Camera-type eye (tissue), 1 donor: ENCODE data around the gene TMEM190. TPM values are rescaled to one million over a fixed set of nuclear protein-coding genes. Genes with fewer than 3 reads are reported as not detected.

ENCODE experiments used
- total RNA-seq: library from RNA; depleted of rRNA; stranded (reverse); fragments of >200 nt; gene quantifications from one replicate; pipeline ENCODE4 v1.2.3, GENCODE V29; 2014

TMEM190 gene
- total RNA-seq = not detected

DNA sequence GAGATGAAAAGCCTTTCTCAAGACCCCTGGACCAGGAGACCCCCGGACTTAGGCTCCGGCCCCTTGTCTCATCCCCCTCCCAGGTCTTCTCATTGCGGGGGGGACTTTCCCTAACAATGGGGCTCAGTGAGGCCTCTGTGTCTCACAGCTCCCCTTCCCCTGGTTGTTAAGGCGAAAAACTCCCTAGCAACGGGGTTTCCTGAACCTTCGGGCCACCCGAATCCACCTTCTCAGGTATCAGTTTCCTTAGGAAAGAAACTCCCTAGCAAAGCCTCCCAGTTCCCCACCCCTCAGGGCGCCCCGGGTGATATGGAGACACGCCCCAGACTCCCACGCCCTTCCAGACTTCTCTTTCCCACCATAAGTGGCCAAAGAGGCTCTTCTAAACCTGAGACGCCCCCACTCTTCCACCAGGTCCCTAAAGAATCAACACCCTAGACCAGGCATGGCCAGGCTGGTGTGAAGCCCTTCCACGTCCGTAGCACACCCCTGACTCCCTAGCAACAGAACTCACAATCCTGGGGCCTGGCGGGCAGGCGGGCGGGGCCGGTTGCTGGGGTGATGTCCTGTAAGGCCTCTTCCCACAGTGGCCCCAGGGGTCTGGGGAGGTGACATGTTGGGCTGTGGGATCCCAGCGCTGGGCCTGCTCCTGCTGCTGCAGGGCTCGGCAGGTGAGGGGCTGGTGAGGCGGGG lies at the start of gene TMEM190:
Gene TMEM190 (plus strand): TSS at position 586 of the 693 bp plus-strand sequence. CDS start 28 bp downstream, at position 614.

GRCh38 chr19:55339105-55339888 lies 37.3 kb upstream of the TMEM190 start, which contains the start of gene KMT5C:
TSS of gene KMT5C (plus strand) at chr19:55339876. CDS start at chr19:55341937, 2,061 bp downstream.

GRCh38 chr19:55354698-55355212 lies 21.9 kb upstream of the TMEM190 start, which contains the start of gene COX6B2:
TSS of gene COX6B2 (minus strand) at chr19:55354719. CDS start at chr19:55354521, 198 bp downstream.

GRCh38 chr19:55362990-55363716 lies 13.5 kb upstream of the TMEM190 start, which contains the start of gene GARIN5B:
TSS of gene GARIN5B (minus strand) at chr19:55363260. CDS start at chr19:55363066, 194 bp downstream.

GRCh38 chr19:55370305-55370988 lies 6.2 kb upstream of the TMEM190 start, which contains the start of gene IL11:
TSS of gene IL11 (minus strand) at chr19:55370463. CDS start at chr19:55370310, 153 bp downstream.

DNA sequence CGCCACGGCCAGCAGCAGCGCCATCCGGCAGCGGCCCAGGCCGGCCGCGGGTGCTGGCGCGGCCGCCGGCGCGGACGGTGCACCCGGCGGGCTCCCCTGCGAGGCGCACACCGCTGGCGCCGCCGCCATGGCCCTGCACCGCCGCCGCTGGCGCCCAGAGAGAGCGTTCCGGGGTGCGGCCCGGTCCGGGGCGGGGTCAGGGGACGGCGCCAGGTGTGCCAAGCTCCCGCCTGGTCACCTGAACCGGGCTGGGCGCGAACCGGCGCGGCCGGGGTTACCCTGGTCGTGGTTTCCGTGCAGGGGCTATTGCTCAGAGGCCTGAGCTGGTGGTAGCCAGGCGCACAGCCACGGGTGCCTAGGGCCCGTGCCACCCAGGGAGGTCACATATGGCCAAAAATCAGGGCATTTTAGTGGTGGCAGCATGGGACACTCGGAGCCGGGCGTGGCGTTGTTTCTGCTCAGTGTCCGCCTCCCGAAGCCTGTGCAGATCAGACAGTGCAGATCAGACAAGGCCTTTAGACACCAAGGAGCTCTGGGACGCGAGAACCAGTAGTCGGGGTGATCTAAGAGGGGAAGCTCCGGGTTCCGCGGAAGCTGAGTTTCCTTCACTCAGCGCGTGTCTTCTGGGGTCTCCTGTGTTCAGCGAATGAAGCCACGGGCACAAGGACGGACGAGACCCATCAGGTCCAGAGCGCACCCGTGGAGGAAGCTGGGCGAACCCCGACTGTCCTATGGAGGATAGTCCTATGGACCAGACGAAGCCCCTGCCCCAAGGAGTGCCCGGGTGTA lies 7.7 kb downstream of the TMEM190 start, which contains the start of gene TMEM238:
Gene TMEM238 (minus strand): TSS at position 162 of the 789 bp plus-strand sequence. CDS start 33 bp downstream, at position 129.

GRCh38 chr19:55385724-55386492 lies 9.3 kb downstream of the TMEM190 start, which contains the start of gene RPL28:
TSS of gene RPL28 (plus strand) at chr19:55385932. CDS start at chr19:55386358, 426 bp downstream.

GRCh38 chr19:55407550-55407799 lies 30.8 kb downstream of the TMEM190 start, which contains the start of gene UBE2S:
TSS of gene UBE2S (minus strand) at chr19:55407788. CDS start at chr19:55407589, 199 bp downstream.

Other genes starting within 250 kb of the TMEM190 start
- 49.5 TPM for gene TNNT1, start 227.6 kb upstream of the TMEM190 start, total RNA-seq
- 2.1 TPM for gene TNNI3, start 219.1 kb upstream of the TMEM190 start, total RNA-seq
- gene DNAAF3, start 210.2 kb upstream of the TMEM190 start, total RNA-seq = 2.0 TPM
- gene SYT5, start 196.5 kb upstream of the TMEM190 start, total RNA-seq = 16.4 TPM
- gene PTPRH, start 167.3 kb upstream of the TMEM190 start, total RNA-seq = 6.1 TPM
- 1.1 TPM for gene TMEM86B, start 148.1 kb upstream of the TMEM190 start, total RNA-seq
- gene PPP6R1, start 117.8 kb upstream of the TMEM190 start, total RNA-seq = 30.6 TPM
- 31.0 TPM for gene HSPBP1, start 96.7 kb upstream of the TMEM190 start, total RNA-seq
- 32.5 TPM for gene BRSK1, start 92.8 kb upstream of the TMEM190 start, total RNA-seq
- 1.1 TPM for gene TMEM150B, start 51.5 kb upstream of the TMEM190 start, total RNA-seq
- gene KMT5C, start 37.0 kb upstream of the TMEM190 start, total RNA-seq = 40.3 TPM
- gene COX6B2, start 22.1 kb upstream of the TMEM190 start, total RNA-seq = 0.60 TPM
- not detected for gene GARIN5B, start 13.6 kb upstream of the TMEM190 start, total RNA-seq
- gene IL11, start 6.4 kb upstream of the TMEM190 start, total RNA-seq = 1.1 TPM
- 0.99 TPM for gene TMEM238, start 7.5 kb downstream of the TMEM190 start, total RNA-seq
- gene RPL28, start 9.1 kb downstream of the TMEM190 start, total RNA-seq = 472 TPM
- gene UBE2S, start 31.0 kb downstream of the TMEM190 start, total RNA-seq = 21.2 TPM
- 1.5 TPM for gene SHISA7, start 66.5 kb downstream of the TMEM190 start, total RNA-seq
- gene ISOC2, start 84.8 kb downstream of the TMEM190 start, total RNA-seq = 22.9 TPM
- not detected for gene C19orf85, start 87.9 kb downstream of the TMEM190 start, total RNA-seq
- 2.3 TPM for gene ZNF628, start 99.8 kb downstream of the TMEM190 start, total RNA-seq
- 13.0 TPM for gene NAT14, start 108.4 kb downstream of the TMEM190 start, total RNA-seq
- gene SSC5D, start 111.6 kb downstream of the TMEM190 start, total RNA-seq = 20.5 TPM
- 0.99 TPM for gene SBK2, start 160.3 kb downstream of the TMEM190 start, total RNA-seq
- gene SBK3, start 168.7 kb downstream of the TMEM190 start, total RNA-seq = not detected
- gene ZNF579, start 204.0 kb downstream of the TMEM190 start, total RNA-seq = 3.6 TPM
- 8.7 TPM for gene FIZ1, start 222.7 kb downstream of the TMEM190 start, total RNA-seq
- gene ZNF524, start 223.5 kb downstream of the TMEM190 start, total RNA-seq = 10.4 TPM
- 5.4 TPM for gene ZNF865, start 228.8 kb downstream of the TMEM190 start, total RNA-seq
- 9.3 TPM for gene ZNF784, start 247.7 kb downstream of the TMEM190 start, total RNA-seq